Stomach (tissue), 9 donors: Measurements from ENCODE around the gene C12orf43. TPM values are rescaled to one million over a fixed set of nuclear protein-coding genes. Genes with fewer than 3 reads are reported as not detected.

Source experiments
- DNase-seq, 2 donors: peaks; one replicate each; pipeline versions ENCODE4 v3.0.0 to v3.0.0-alpha.2; 2013 to 2019
- H3K27ac ChIP-seq, 5 donors: fragments of 200-600 bp in 4 of 5; sonication (generic) in 4 of 5; one replicate each; pipeline ENCODE4 v1.5.1; 2013 to 2019; ENCODE audit warnings: mild to moderate bottlenecking in 1 of 5, moderate library complexity in 1 of 5
- H3K27me3 ChIP-seq, 3 donors: fragments of 200-600 bp; sonication (generic); one replicate each; pipeline ENCODE4 v1.5.1; 2017 to 2019; ENCODE audit warnings: mixed run types in 1 of 3
- H3K36me3 ChIP-seq, 4 donors: fragments of 200-600 bp; sonication (generic); 1 replicate in 3 of 4; 2 replicates in 1 of 4; pipeline ENCODE4 v1.5.1; 2016 to 2019
- H3K4me1 ChIP-seq, 4 donors: fragments of 200-600 bp; sonication (generic); one replicate each; pipeline ENCODE4 v1.5.1; 2016 to 2019
- H3K4me3 ChIP-seq, 4 donors: fragments of 200-600 bp; sonication (generic) in 3 of 4; one replicate each; pipeline ENCODE4 v1.5.1; 2016 to 2019; ENCODE audit warnings: mild to moderate bottlenecking in 1 of 4
- H3K9me3 ChIP-seq, 4 donors: fragments of 200-600 bp; sonication (generic); one replicate each; pipeline ENCODE4 v1.5.1; 2016 to 2019
- CTCF ChIP-seq, 7 experiments: fragments of 450-650 bp in 4 of 7; fragments of 200-600 bp in 3 of 7; sonication (generic) in 3 of 7; IDR thresholded peaks; one replicate each; pipeline ENCODE4 v1.5.1; 2016 to 2019; ENCODE audit warnings: antibody characterized with exemption in 7 of 7, control low read depth in 2 of 7, mild to moderate bottlenecking in 1 of 7
- EP300 ChIP-seq: sonication (generic); formaldehyde crosslinking; IDR thresholded peaks from one replicate; pipeline ENCODE4 v1.6.1; 2017; ENCODE audit warnings: antibody characterized with exemption
- POLR2A ChIP-seq, 4 donors: fragments of 450-650 bp; IDR thresholded peaks; one replicate each; pipeline ENCODE4 v1.6.1; 2016; ENCODE audit warnings: antibody characterized with exemption in 4 of 4, control low read depth in 2 of 4, mild to moderate bottlenecking in 1 of 4, moderate library complexity in 1 of 4
- POLR2AphosphoS5 ChIP-seq, 3 donors: sonication (generic); formaldehyde crosslinking; IDR thresholded peaks; one replicate each; pipeline ENCODE4 v1.6.1; 2016; ENCODE audit warnings: antibody characterized with exemption in 3 of 3
- WGBS, 5 donors: extraction: QIAGEN DNeasy Blood & Tissue Kit in 3 of 5; methylation state at CpG; one replicate each; pipeline versions ENCODE4 v1.1.5 to v1.1.7; 2013 to 2018; 5-methylcytosine and 5-hydroxymethylcytosine counted together
- intact Hi-C: fragments of 100-400 bp; cut with DNase I; formaldehyde crosslinking; loops from one replicate; pipeline ENCODE4 v1.15.1; 2023; ENCODE audit warnings: low total_unique reads
- polyA plus RNA-seq, 3 donors: library from polyadenylated mRNA; stranded (reverse); fragments of 200-250 nt; gene quantifications; one replicate each; pipeline ENCODE4 v1.2.3, GENCODE V29; 2013
- total RNA-seq, 5 donors: library from RNA; depleted of rRNA; stranded (reverse); fragments of >200 nt; gene quantifications; one replicate each; pipeline versions ENCODE4 v1.1.0 to v1.2.3, GENCODE V29; 2014 to 2016
- donor health status: healthy with polysubstance abuse.
- donor health status: Bipolar disorder and iron deficiency.
- donor health status: healthy.

C12orf43 gene
- total and polyA plus RNA-seq, 8 donors, result 5.5 to 42.4 (median 12.9) TPM

GRCh38 chr12:121023799-121024198, 7.5 kb upstream of the C12orf43 start:
- H3K27ac ChIP-seq, result no peak overlapping the region
- intact Hi-C loops, result no loop called here
- peaks cover 0 to 34% (median 7%) of the 10 kb centered on the region in 4 donors for H3K36me3 ChIP-seq
- H3K4me1 ChIP-seq, result peaks cover 0 to 22% (median 0%) of the 10 kb centered on the region in 4 donors
- H3K9me3 ChIP-seq, result no peaks in the 10 kb centered on the region
- no peak for TF ChIP-seq CTCF (IDR thresholded peaks at IDR 0.05)
- no peak for TF ChIP-seq EP300
- TF ChIP-seq POLR2AphosphoS5 (IDR thresholded peaks at IDR 0.05), result no peak
- no peak for TF ChIP-seq POLR2A (IDR thresholded peaks at IDR 0.05)
- DNase-seq, result no peak
- no peaks in the 10 kb centered on the region for H3K27me3 ChIP-seq
- no peak overlapping the region for H3K4me3 ChIP-seq
- WGBS, 5 donors, result 67 to 76% (median 70%) methylated on average over 8 of the region's 8 CpGs

- intact Hi-C loops, result no loop called here
- Histone ChIP-seq H3K4me1 (peaks cover 0 to 22% (median 0%) of the 10 kb centered on the region in 4 donors), H3K27ac (no peak overlapping the region), H3K4me3 (no peak overlapping the region), H3K27me3 (no peaks in the 10 kb centered on the region), H3K9me3 (no peaks in the 10 kb centered on the region), H3K36me3 (peaks cover 0 to 31% (median 7%) of the 10 kb centered on the region in 4 donors)
- DNase-seq, result no peak
- 58 to 77% (median 70%) methylated on average over 2 of the region's 2 CpGs for WGBS, 5 donors
- no peak for TF ChIP-seq POLR2A (IDR thresholded peaks at IDR 0.05)
- TF ChIP-seq POLR2AphosphoS5 (IDR thresholded peaks at IDR 0.05), result no peak
- no peak for TF ChIP-seq CTCF (IDR thresholded peaks at IDR 0.05)
- TF ChIP-seq EP300, result no peak
These were observed 6.4 kb upstream of the C12orf43 start for GRCh38 chr12:121022713-121023112.

GRCh38 chr12:121021754-121022153, 5.5 kb upstream of the C12orf43 start:
- H3K36me3 ChIP-seq, result peaks cover 0 to 24% (median 3%) of the 10 kb centered on the region in 4 donors
- H3K27me3 ChIP-seq, result no peaks in the 10 kb centered on the region
- intact Hi-C loops, result no loop called here
- no peak for TF ChIP-seq POLR2AphosphoS5 (IDR thresholded peaks at IDR 0.05)
- no peak for TF ChIP-seq POLR2A (IDR thresholded peaks at IDR 0.05)
- no peak for TF ChIP-seq EP300
- no peak for TF ChIP-seq CTCF (IDR thresholded peaks at IDR 0.05)
- H3K9me3 ChIP-seq, result no peaks in the 10 kb centered on the region
- no peak for DNase-seq
- WGBS, 5 donors, result 36 to 65% (median 52%) methylated on average over 6 of the region's 6 CpGs
- peaks cover 0 to 20% (median 0%) of the 10 kb centered on the region in 4 donors for H3K4me1 ChIP-seq
- no peak overlapping the region for H3K27ac ChIP-seq
- H3K4me3 ChIP-seq, result no peak overlapping the region

- WGBS, 5 donors, result 80 to 98% (median 92%) methylated on average over 2 of the region's 2 CpGs
- H3K9me3 ChIP-seq, result no peaks in the 10 kb centered on the region
- H3K27ac ChIP-seq, result no peak overlapping the region
- peaks cover 0 to 21% (median 2%) of the 10 kb centered on the region in 4 donors for H3K36me3 ChIP-seq
- H3K4me3 ChIP-seq, result no peak overlapping the region
- no peak for DNase-seq
- TF ChIP-seq POLR2A (IDR thresholded peaks at IDR 0.05), result no peak
- no peak for TF ChIP-seq EP300
- no peak for TF ChIP-seq CTCF (IDR thresholded peaks at IDR 0.05)
- no peak for TF ChIP-seq POLR2AphosphoS5 (IDR thresholded peaks at IDR 0.05)
- peaks cover 6 to 30% (median 13%) of the 10 kb centered on the region in 4 donors for H3K4me1 ChIP-seq
- no peaks in the 10 kb centered on the region for H3K27me3 ChIP-seq
- intact Hi-C loops, result no loop called here
These were observed 2.8 kb upstream of the C12orf43 start for GRCh38 chr12:121018860-121019617.
